C4-2B (cell line): ENCODE data around the gene NPS.

ENCODE experiments used
- CTCF ChIP-seq: fragments of 450-650 bp; conservative IDR thresholded peaks from 2 replicates; pipeline ENCODE4 v1.5.1; 2017; ENCODE audit warnings: mild to moderate bottlenecking
- ZFX ChIP-seq: fragments of 450-650 bp; IDR thresholded peaks from 2 replicates; pipeline ENCODE4 v1.6.1; 2017

- TF ChIP-seq CTCF (no peak), ZFX (no peak)
Observed at GRCh38 chr10:127527320-127527719, 21.8 kb upstream of the NPS start.
